ENCODE measurements around the gene AGMO. TPM values are rescaled to one million over a fixed set of nuclear protein-coding genes. Genes with fewer than 3 reads are reported as not detected.

AGMO gene
- total and polyA plus RNA-seq, 2 donors (not counting 1 experiment from before 2014, with no cell fraction given): 0.06 TPM; not detected in 1

GRCh38 chr7:15214976-15215375 lies 346.8 kb downstream of the AGMO start:
- Histone ChIP-seq H2AFZ (ENCODE audit: low read length) (no peak overlapping the region), H3K9me3 (ENCODE audit: control insufficient read depth, insufficient read depth, low read depth, low read length) (no peaks in the 10 kb centered on the region), H3K27me3 (ENCODE audit: control insufficient read depth, insufficient read depth, low read length) (no peaks in the 10 kb centered on the region), H3K4me2 (ENCODE audit: extremely low read depth, insufficient read depth, low read length) (no peak overlapping the region), H3K79me2 (ENCODE audit: control insufficient read depth, insufficient read depth, low read length) (no peaks in the 10 kb centered on the region), H3K4me1 (ENCODE audit: control insufficient read depth, extremely low read depth, insufficient read depth, low read length) (no peaks in the 10 kb centered on the region), H3K9ac (ENCODE audit: insufficient read depth, low read length) (no peak overlapping the region), H4K20me1 (ENCODE audit: control insufficient read depth, extremely low read depth, insufficient read depth, low read length) (no peaks in the 10 kb centered on the region), H3K36me3 (ENCODE audit: control insufficient read depth, insufficient read depth, low read length) (no peaks in the 10 kb centered on the region), H3K27ac (ENCODE audit: insufficient read depth, low read length) (no peak overlapping the region), H3K4me3 (replicated peaks in 1 of 4; ENCODE audit: control extremely low read depth in 1 of 4, insufficient read depth in 1 of 4, low read depth in 3 of 4, low read length in 4 of 4) (no peak overlapping the region)
- DNase-seq (ENCODE audit: low read depth in 2 of 2): peak in 1 of 2 donors; percentile 6
- TF ChIP-seq EZH2 (IDR thresholded peaks at IDR 0.05; ENCODE audit: low read length, missing control alignments) (no peak), CTCF (conservative IDR thresholded peaks at IDR 0.05 in 1 of 2, IDR thresholded peaks at IDR 0.05 in 1 of 2; ENCODE audit: low read depth in 1 of 2, low read length in 2 of 2) (no peak)

DNA sequence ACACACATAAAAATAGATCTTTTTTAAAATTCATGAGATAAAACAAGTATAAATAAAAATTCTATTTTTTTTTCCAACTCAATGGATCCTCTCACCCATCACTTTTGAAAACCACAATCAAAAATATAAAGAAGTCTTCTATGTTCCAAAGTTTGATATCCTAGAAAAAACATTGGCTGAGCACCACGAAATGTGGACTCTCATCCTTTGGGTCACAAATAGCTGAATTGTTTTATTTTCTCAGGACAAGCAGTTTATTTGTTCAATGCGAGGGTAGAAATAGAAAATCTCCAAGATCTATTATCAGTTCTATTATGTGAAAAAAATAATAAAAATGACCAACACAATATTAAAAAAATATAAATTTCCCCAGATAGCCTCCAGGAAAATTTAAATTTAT lies 348.7 kb downstream of the AGMO start:
- no peak overlapping the region for H3K4me2 ChIP-seq (ENCODE audit: extremely low read depth, insufficient read depth, low read length)
- DNase-seq (ENCODE audit: low read depth in 2 of 2): no peak
- no peaks in the 10 kb centered on the region for H3K36me3 ChIP-seq (ENCODE audit: control insufficient read depth, insufficient read depth, low read length)
- no peaks in the 10 kb centered on the region for H3K9me3 ChIP-seq (ENCODE audit: control insufficient read depth, insufficient read depth, low read depth, low read length)
- no peaks in the 10 kb centered on the region for H3K27me3 ChIP-seq (ENCODE audit: control insufficient read depth, insufficient read depth, low read length)
- H4K20me1 ChIP-seq (ENCODE audit: control insufficient read depth, extremely low read depth, insufficient read depth, low read length): no peaks in the 10 kb centered on the region
- no peaks in the 10 kb centered on the region for H3K79me2 ChIP-seq (ENCODE audit: control insufficient read depth, insufficient read depth, low read length)
- H3K27ac ChIP-seq (ENCODE audit: insufficient read depth, low read length): no peak overlapping the region
- no peaks in the 10 kb centered on the region for H3K4me1 ChIP-seq (ENCODE audit: control insufficient read depth, extremely low read depth, insufficient read depth, low read length)
- no peak overlapping the region for H3K9ac ChIP-seq (ENCODE audit: insufficient read depth, low read length)
- no peak overlapping the region for H2AFZ ChIP-seq (ENCODE audit: low read length)
- H3K4me3 ChIP-seq (replicated peaks in 1 of 4; ENCODE audit: control extremely low read depth in 1 of 4, insufficient read depth in 1 of 4, low read depth in 3 of 4, low read length in 4 of 4): no peak overlapping the region
- TF ChIP-seq EZH2 (IDR thresholded peaks at IDR 0.05; ENCODE audit: low read length, missing control alignments): no peak
- TF ChIP-seq CTCF (conservative IDR thresholded peaks at IDR 0.05 in 1 of 2, IDR thresholded peaks at IDR 0.05 in 1 of 2; ENCODE audit: low read depth in 1 of 2, low read length in 2 of 2): no peak

DNA sequence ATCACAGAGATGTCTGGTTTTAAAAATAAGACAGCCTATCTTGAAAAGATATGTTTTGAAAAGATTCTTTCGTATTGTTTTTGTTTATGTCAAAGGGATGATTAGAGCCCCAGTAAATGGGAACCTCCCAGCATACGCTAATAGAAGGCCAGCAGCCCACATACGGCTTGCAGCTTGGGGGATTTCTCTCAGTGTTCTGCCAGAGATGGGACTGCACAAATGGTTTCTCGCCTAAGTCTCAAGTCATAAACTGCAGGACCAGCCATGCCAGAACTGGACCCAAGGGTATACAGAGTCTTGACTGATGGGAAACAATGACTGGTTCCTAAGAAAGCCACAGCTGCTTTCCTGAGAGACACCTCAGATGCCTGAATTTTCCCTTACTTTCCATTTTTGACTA lies 352.4 kb downstream of the AGMO start:
- no peak overlapping the region for H3K27ac ChIP-seq (ENCODE audit: insufficient read depth, low read length)
- H2AFZ ChIP-seq (ENCODE audit: low read length): no peak overlapping the region
- H3K4me3 ChIP-seq (replicated peaks in 1 of 4; ENCODE audit: control extremely low read depth in 1 of 4, insufficient read depth in 1 of 4, low read depth in 3 of 4, low read length in 4 of 4): no peak overlapping the region
- H3K4me2 ChIP-seq (ENCODE audit: extremely low read depth, insufficient read depth, low read length): no peak overlapping the region
- no peaks in the 10 kb centered on the region for H3K27me3 ChIP-seq (ENCODE audit: control insufficient read depth, insufficient read depth, low read length)
- no peaks in the 10 kb centered on the region for H4K20me1 ChIP-seq (ENCODE audit: control insufficient read depth, extremely low read depth, insufficient read depth, low read length)
- H3K4me1 ChIP-seq (ENCODE audit: control insufficient read depth, extremely low read depth, insufficient read depth, low read length): no peaks in the 10 kb centered on the region
- no peaks in the 10 kb centered on the region for H3K9me3 ChIP-seq (ENCODE audit: control insufficient read depth, insufficient read depth, low read depth, low read length)
- DNase-seq (ENCODE audit: low read depth in 2 of 2): no peak
- H3K36me3 ChIP-seq (ENCODE audit: control insufficient read depth, insufficient read depth, low read length): no peaks in the 10 kb centered on the region
- no peak overlapping the region for H3K9ac ChIP-seq (ENCODE audit: insufficient read depth, low read length)
- no peaks in the 10 kb centered on the region for H3K79me2 ChIP-seq (ENCODE audit: control insufficient read depth, insufficient read depth, low read length)
- TF ChIP-seq CTCF (conservative IDR thresholded peaks at IDR 0.05 in 1 of 2, IDR thresholded peaks at IDR 0.05 in 1 of 2; ENCODE audit: low read depth in 1 of 2, low read length in 2 of 2): no peak
